ENCODE data around the gene GFOD1.

GFOD1 gene

GRCh38 chr6:13450628-13451027 is 36.8 kb downstream of the GFOD1 start:
- TF ChIP-seq EZH2phosphoT487 (IDR thresholded peaks at IDR 0.05; ENCODE audit: borderline replicate concordance, low read length) (no peak), CTCF (IDR thresholded peaks at IDR 0.05; ENCODE audit: low read depth, low read length, poor library complexity, severe bottlenecking) (no peak)
- no peak overlapping the region for H3K4me3 ChIP-seq (ENCODE audit: low read length)
- H3K4me2 ChIP-seq (ENCODE audit: low read length): no peak overlapping the region
- H3K79me2 ChIP-seq (ENCODE audit: control insufficient read depth, low read length): no peaks in the 10 kb centered on the region
- H3K36me3 ChIP-seq (ENCODE audit: control insufficient read depth, low read length): no peaks in the 10 kb centered on the region
- H3K9me3 ChIP-seq (ENCODE audit: control insufficient read depth, insufficient read depth, low read length): no peaks in the 10 kb centered on the region
- peaks cover 28% of the 10 kb centered on the region for H3K4me1 ChIP-seq (ENCODE audit: control insufficient read depth, low read length)
- H3K27me3 ChIP-seq (ENCODE audit: control insufficient read depth, low read length): no peaks in the 10 kb centered on the region
- no peaks in the 10 kb centered on the region for H3F3A ChIP-seq (ENCODE audit: control insufficient read depth, insufficient read depth)
- no peaks in the 10 kb centered on the region for H3K9me2 ChIP-seq (replicated peaks; ENCODE audit: control insufficient read depth, low read length)
- H3K27ac ChIP-seq (ENCODE audit: low read depth, low read length): no peak overlapping the region
- H4K20me1 ChIP-seq (ENCODE audit: control insufficient read depth, insufficient read depth, low read depth, low read length): no peaks in the 10 kb centered on the region

GRCh38 chr6:13447949-13448724 is 39.3 kb downstream of the GFOD1 start:
- Histone ChIP-seq H3K36me3 (ENCODE audit: control insufficient read depth, low read length) (no peaks in the 10 kb centered on the region), H4K20me1 (ENCODE audit: control insufficient read depth, insufficient read depth, low read depth, low read length) (no peaks in the 10 kb centered on the region), H3K79me2 (ENCODE audit: control insufficient read depth, low read length) (no peaks in the 10 kb centered on the region), H3K27ac (ENCODE audit: low read depth, low read length) (no peak overlapping the region), H3K4me3 (ENCODE audit: low read length) (no peak overlapping the region), H3K4me1 (ENCODE audit: control insufficient read depth, low read length) (peaks cover 21% of the 10 kb centered on the region), H3K27me3 (ENCODE audit: control insufficient read depth, low read length) (no peaks in the 10 kb centered on the region), H3K9me2 (replicated peaks; ENCODE audit: control insufficient read depth, low read length) (no peaks in the 10 kb centered on the region), H3K4me2 (ENCODE audit: low read length) (peak overlapping the region; percentile 22; the same call in 1 of the 2 replicates), H3F3A (ENCODE audit: control insufficient read depth, insufficient read depth) (no peaks in the 10 kb centered on the region), H3K9me3 (ENCODE audit: control insufficient read depth, insufficient read depth, low read length) (no peaks in the 10 kb centered on the region)
- TF ChIP-seq EZH2phosphoT487 (IDR thresholded peaks at IDR 0.05; ENCODE audit: borderline replicate concordance, low read length) (no peak), CTCF (IDR thresholded peaks at IDR 0.05; ENCODE audit: low read depth, low read length, poor library complexity, severe bottlenecking) (no peak)

GRCh38 chr6:13446381-13446780 is 41.0 kb downstream of the GFOD1 start:
- no peaks in the 10 kb centered on the region for H3K9me3 ChIP-seq (ENCODE audit: control insufficient read depth, insufficient read depth, low read length)
- H4K20me1 ChIP-seq (ENCODE audit: control insufficient read depth, insufficient read depth, low read depth, low read length): no peaks in the 10 kb centered on the region
- no peaks in the 10 kb centered on the region for H3K79me2 ChIP-seq (ENCODE audit: control insufficient read depth, low read length)
- no peaks in the 10 kb centered on the region for H3K27me3 ChIP-seq (ENCODE audit: control insufficient read depth, low read length)
- no peak overlapping the region for H3K27ac ChIP-seq (ENCODE audit: low read depth, low read length)
- H3K4me1 ChIP-seq (ENCODE audit: control insufficient read depth, low read length): peaks cover 21% of the 10 kb centered on the region
- TF ChIP-seq EZH2phosphoT487 (IDR thresholded peaks at IDR 0.05; ENCODE audit: borderline replicate concordance, low read length) (no peak), CTCF (IDR thresholded peaks at IDR 0.05; ENCODE audit: low read depth, low read length, poor library complexity, severe bottlenecking) (no peak)
- H3K36me3 ChIP-seq (ENCODE audit: control insufficient read depth, low read length): no peaks in the 10 kb centered on the region
- H3K4me2 ChIP-seq (ENCODE audit: low read length): no peak overlapping the region
- H3F3A ChIP-seq (ENCODE audit: control insufficient read depth, insufficient read depth): no peaks in the 10 kb centered on the region
- H3K4me3 ChIP-seq (ENCODE audit: low read length): no peak overlapping the region
- H3K9me2 ChIP-seq (replicated peaks; ENCODE audit: control insufficient read depth, low read length): no peaks in the 10 kb centered on the region
